HG03378 (cell line): ENCODE results near the gene TMEM39A.

ENCODE experiments used
- ATAC-seq: cut with Tn5 transposase; IDR thresholded peaks from one replicate; pipeline ENCODE4 v1.9.1; 2021; ENCODE audit warnings: mild to moderate bottlenecking, moderate library complexity; ENCODE audit not compliant: unreplicated experiment

The TMEM39A gene

DNA sequence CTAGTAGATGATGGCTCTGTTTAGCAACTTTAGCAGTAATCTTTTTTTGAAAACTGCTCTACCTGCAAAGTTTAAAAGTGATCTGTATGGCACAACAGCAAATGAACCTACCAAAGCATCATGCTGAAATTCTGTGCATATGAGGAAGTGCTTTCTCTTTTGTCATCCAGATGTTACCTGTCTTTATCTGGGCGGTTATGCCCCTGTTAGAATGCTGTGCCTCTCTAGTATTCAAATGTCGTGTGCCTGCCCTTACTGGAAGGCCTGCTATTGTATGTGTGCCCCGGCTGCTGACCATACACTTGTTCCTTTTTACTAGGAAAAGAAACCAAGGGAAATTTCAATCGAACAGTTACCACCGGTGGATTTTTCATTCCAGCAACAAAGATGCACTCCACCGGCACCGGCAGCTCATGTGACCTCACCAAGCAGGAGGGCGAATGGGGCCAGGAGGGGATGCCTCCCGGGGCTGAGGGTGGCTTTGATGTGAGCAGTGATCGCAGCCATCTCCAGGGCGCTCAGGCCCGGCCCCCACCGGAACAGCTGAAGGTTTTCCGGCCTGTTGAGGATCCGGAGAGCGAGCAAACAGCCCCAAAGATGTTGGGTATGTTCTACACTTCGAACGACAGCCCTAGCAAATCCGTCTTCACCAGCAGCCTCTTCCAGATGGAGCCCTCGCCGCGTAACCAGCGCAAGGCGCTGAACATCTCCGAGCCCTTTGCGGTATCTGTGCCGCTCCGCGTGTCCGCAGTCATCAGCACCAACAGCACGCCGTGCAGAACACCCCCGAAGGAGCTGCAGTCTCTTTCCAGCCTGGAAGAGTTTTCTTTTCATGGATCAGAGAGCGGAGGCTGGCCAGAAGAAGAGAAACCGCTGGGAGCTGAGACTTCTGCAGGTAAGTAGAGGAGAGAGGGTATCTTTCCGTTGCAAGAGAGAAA, 61.6 kb downstream of the TMEM39A start:
- ATAC-seq = peak; percentile 39

- peak; percentile 52 for ATAC-seq
Measured at GRCh38 chr3:119401069-119401468, 62.3 kb downstream of the TMEM39A start.

- no peak for ATAC-seq
Measured at GRCh38 chr3:119400466-119400865, 62.9 kb downstream of the TMEM39A start.

- no peak for ATAC-seq
Measured at GRCh38 chr3:119396870-119397269, 66.5 kb downstream of the TMEM39A start.

GRCh38 chr3:119395923-119396358, 67.5 kb downstream of the TMEM39A start:
- ATAC-seq = peak; percentile 62

DNA sequence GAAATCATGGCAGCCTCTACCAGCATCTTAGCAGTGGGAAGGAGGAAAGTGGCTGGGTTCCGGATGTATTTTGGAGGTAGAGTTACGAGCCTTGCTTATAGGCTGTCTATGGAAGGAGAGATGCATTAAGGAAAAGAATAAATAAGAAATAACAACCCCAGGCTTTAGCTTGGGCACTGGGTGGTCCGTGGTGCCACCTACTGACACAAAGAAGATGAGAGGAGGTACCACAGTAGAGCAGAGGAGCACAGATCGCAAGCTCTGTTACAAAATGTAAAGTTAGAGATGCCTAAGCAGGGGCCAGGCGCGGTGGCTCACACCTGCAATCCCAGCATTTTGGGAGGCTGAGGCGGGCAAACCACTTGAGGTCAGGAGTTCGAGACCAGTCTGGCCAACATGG, 74.8 kb downstream of the TMEM39A start:
- no peak for ATAC-seq

DNA sequence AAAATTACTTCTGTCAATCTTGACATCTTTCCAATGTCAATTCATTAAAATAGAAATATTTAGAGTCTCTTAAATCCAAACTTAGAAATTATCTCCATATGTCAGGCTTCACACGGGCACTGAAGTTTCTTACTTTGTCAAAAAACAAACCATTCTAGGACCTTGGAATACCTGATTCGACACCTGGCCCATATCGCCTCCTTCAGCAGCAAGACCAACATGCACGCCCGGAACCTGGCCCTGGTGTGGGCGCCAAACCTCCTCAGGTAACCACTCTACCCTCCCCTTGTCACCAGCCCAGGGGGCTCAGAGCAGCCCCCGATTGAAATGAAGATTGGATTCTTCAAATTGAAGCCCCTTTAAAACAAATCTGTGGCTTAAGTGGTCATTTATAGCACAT, 81.3 kb downstream of the TMEM39A start:
- no peak for ATAC-seq

DNA sequence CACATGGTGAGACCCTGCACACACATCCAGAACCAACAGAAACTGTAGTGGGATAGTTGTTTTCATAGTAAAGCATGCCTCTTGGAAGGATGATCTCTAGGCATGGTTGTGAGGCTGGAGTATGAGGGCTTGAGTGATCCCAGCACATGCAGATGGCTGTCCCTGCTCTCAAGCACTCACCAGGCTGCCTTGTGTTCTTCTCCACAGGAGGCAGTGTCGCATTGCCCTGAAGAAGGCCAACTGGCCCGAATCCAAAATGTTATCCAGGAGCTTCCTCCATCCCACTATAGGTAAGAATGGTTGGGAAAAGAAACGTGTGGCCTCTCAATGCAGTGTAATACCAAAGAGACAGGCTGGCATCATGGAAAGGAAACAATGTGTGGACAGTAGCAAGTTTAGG, 82.7 kb downstream of the TMEM39A start:
- no peak for ATAC-seq
